ENCODE data around the gene ALCAM. TPM values are rescaled to one million over a fixed set of nuclear protein-coding genes. Genes with fewer than 3 reads are reported as not detected.

Gene ALCAM
- total and polyA plus RNA-seq, 2 donors (not counting 3 experiments of a cell fraction or from before 2014, with no cell fraction given) = 46.3 to 118 TPM

DNA sequence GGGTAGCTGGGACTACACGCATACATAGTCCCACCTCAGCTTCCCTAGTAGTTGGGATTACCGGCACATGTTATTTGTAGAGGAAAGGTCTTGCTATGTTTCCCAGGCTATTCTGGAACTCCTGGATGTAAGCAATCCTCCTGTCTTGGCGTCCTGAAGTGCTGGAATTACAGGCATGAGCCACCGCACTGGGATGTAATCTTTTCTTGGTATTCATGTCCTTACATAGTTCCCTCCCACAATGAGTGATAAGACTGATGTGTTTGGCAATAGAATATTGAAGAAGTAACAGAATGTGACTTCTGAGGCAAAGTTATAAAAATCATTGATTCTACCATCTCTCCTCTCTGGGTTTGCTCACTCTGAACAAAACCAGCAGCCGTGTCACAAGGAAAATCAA is 22.7 kb upstream of the ALCAM start:
- BruUV-seq (replicated peaks) = no TSS peak
- dilution Hi-C loops (cut with MboI; ENCODE audit: extremely low pct_ligation_motif_present, low sequenced_read_pairs) = no loop called here
- FAIRE-seq = no peak
- Histone ChIP-seq H3K27ac (ENCODE audit: insufficient read depth, low read depth, low read length) (no peak overlapping the region), H3K9me1 (replicated peaks; ENCODE audit: control insufficient read depth, extremely low read depth, insufficient read depth, low read length) (no peaks in the 10 kb centered on the region), H3K36me3 (ENCODE audit: control insufficient read depth in 2 of 2, extremely low read depth in 1 of 2, insufficient read depth in 2 of 2, low read length in 2 of 2) (no peaks in the 10 kb centered on the region), H3K27me3 (ENCODE audit: control insufficient read depth in 2 of 2, insufficient read depth in 2 of 2, low read length in 2 of 2) (no peaks in the 10 kb centered on the region), H4K20me1 (replicated peaks; ENCODE audit: control insufficient read depth, extremely low read depth, insufficient read depth, low read length) (no peaks in the 10 kb centered on the region), H3K4me3 (replicated peaks in 1 of 3; ENCODE audit: insufficient read depth in 1 of 3, low read depth in 1 of 3, low read length in 3 of 3) (no peak overlapping the region), H3K9ac (replicated peaks; ENCODE audit: extremely low read depth, insufficient read depth, low read length) (no peak overlapping the region), H3K79me2 (ENCODE audit: control insufficient read depth, insufficient read depth, low read length) (no peaks in the 10 kb centered on the region), H2AFZ (ENCODE audit: low read depth, low read length) (no peak overlapping the region), H3K9me3 (replicated peaks; ENCODE audit: control insufficient read depth, insufficient read depth, low read length) (no peaks in the 10 kb centered on the region), H3K4me1 (ENCODE audit: control insufficient read depth, extremely low read depth, insufficient read depth, low read length) (peaks cover 5% of the 10 kb centered on the region), H3K4me2 (ENCODE audit: insufficient read depth, low read length) (no peak overlapping the region)
- intact Hi-C loops (cut with micrococcal nuclease) = no loop called here
- ChIA-PET POLR2A (no interaction called here), CTCF (interaction anchor here (1.0 kb wide), 1 partner anchor 740 kb away, joined by 3 read pairs; no protein-coding TSS in a partner anchor)
- DNase-seq (ENCODE audit: low read depth, low spot score) = no peak
- no peak for TF ChIP-seq MYC (IDR thresholded peaks at IDR 0.05; ENCODE audit: low read depth, low read length)
- TF ChIP-seq EZH2 (IDR thresholded peaks at IDR 0.05; ENCODE audit: borderline replicate concordance, low read depth, low read length, severe bottlenecking) = no peak
- TF ChIP-seq, protein P1, sequence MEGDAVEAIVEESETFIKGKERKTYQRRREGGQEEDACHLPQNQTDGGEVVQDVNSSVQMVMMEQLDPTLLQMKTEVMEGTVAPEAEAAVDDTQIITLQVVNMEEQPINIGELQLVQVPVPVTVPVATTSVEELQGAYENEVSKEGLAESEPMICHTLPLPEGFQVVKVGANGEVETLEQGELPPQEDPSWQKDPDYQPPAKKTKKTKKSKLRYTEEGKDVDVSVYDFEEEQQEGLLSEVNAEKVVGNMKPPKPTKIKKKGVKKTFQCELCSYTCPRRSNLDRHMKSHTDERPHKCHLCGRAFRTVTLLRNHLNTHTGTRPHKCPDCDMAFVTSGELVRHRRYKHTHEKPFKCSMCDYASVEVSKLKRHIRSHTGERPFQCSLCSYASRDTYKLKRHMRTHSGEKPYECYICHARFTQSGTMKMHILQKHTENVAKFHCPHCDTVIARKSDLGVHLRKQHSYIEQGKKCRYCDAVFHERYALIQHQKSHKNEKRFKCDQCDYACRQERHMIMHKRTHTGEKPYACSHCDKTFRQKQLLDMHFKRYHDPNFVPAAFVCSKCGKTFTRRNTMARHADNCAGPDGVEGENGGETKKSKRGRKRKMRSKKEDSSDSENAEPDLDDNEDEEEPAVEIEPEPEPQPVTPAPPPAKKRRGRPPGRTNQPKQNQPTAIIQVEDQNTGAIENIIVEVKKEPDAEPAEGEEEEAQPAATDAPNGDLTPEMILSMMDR (IDR thresholded peaks at IDR 0.05; ENCODE audit: extremely low read depth in 1 of 2, insufficient read depth in 1 of 2, low read depth in 1 of 2, low read length in 2 of 2) = no peak
- TF ChIP-seq, protein P2, sequence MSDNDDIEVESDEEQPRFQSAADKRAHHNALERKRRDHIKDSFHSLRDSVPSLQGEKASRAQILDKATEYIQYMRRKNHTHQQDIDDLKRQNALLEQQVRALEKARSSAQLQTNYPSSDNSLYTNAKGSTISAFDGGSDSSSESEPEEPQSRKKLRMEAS (IDR thresholded peaks at IDR 0.05; ENCODE audit: insufficient read depth, insufficient read length) = no peak
- TF ChIP-seq FOS (IDR thresholded peaks at IDR 0.05; ENCODE audit: borderline replicate concordance, insufficient read depth, low read length) = no peak
- TF ChIP-seq JUN (IDR thresholded peaks at IDR 0.05; ENCODE audit: borderline replicate concordance, insufficient read depth, insufficient read length, low read depth) = no peak
- TF ChIP-seq POLR2A (IDR thresholded peaks at IDR 0.05; ENCODE audit: low read depth, low read length) = no peak
- TF ChIP-seq GATA2 (IDR thresholded peaks at IDR 0.05; ENCODE audit: insufficient read depth, insufficient read length, low read depth, low read length) = no peak
- no peak for TF ChIP-seq POLR2AphosphoS5 (IDR thresholded peaks at IDR 0.05; ENCODE audit: insufficient read depth, low read depth, low read length)
